Panc1 (cell line): ENCODE data around the gene BRK1. TPM values are rescaled to one million over a fixed set of nuclear protein-coding genes. Genes with fewer than 3 reads are reported as not detected.

ENCODE experiments used
- ATAC-seq: fragments of 200-7000 bp; cut with Tn5 transposase; 2 replicates; pipeline ENCODE4 v1.9.1; 2020; ENCODE audit warnings: mild to moderate bottlenecking, moderate library complexity
- BruUV-seq: library from RNA; stranded (reverse); fragments of 400-500 nt; replicated peaks from 2 replicates; lab custom pipeline; 2021; lab: Mats Ljungman, UMichigan
- CTCF ChIA-PET: fragments of 300-600 bp; sonication (Branson Sonifier 250); formaldehyde crosslinking; loops from one replicate; lab custom pipeline; 2022; ENCODE audit warnings: antibody characterized with exemption; lab: Charles Lee
- POLR2A ChIA-PET: fragments of 300-600 bp; sonication (Branson Sonifier 250); formaldehyde crosslinking; loops from one replicate; lab custom pipeline; 2022; ENCODE audit warnings: antibody characterized with exemption; lab: Charles Lee
- DNase-seq: peaks from one replicate; pipeline ENCODE4 v3.0.0-alpha.2; 2010; ENCODE audit warnings: low read depth, low spot score
- H3K27ac ChIP-seq: 2 replicates; pipeline ENCODE4 v1.5.1; 2011; ENCODE audit warnings: mild to moderate bottlenecking, low read length, inconsistent platforms
- H3K27me3 ChIP-seq: fragments of 200-500 bp; sonication (Bioruptor generic); 2 replicates; pipeline ENCODE4 v1.6.0; 2014; ENCODE audit warnings: low read length, inconsistent platforms; ENCODE audit not compliant: control insufficient read depth, insufficient read depth
- H3K36me3 ChIP-seq: fragments of 200-500 bp; sonication (Bioruptor generic); 2 replicates; pipeline ENCODE4 v1.5.1; 2014; ENCODE audit warnings: inconsistent platforms, mild to moderate bottlenecking, low read length, moderate library complexity; ENCODE audit not compliant: control insufficient read depth, insufficient read depth
- H3K4me1 ChIP-seq: 2 replicates; pipeline ENCODE4 v1.5.1; 2011; ENCODE audit warnings: inconsistent platforms, mild to moderate bottlenecking, low read length, moderate library complexity; ENCODE audit not compliant: control insufficient read depth, insufficient read depth
- H3K4me3 ChIP-seq, 2 experiments: 2 replicates each; pipeline ENCODE4 v1.5.1; 2011 to 2012; ENCODE audit warnings: low read depth in 2 of 2, low read length in 2 of 2, mild to moderate bottlenecking in 2 of 2, inconsistent platforms in 1 of 2, moderate library complexity in 1 of 2
- H3K9me3 ChIP-seq: fragments of 200-500 bp; sonication (Bioruptor generic); 2 replicates; pipeline ENCODE4 v1.5.1; 2014; ENCODE audit warnings: low read depth, mild to moderate bottlenecking, inconsistent platforms, low read length, moderate library complexity; ENCODE audit not compliant: control insufficient read depth, insufficient read depth
- CTCF ChIP-seq: fragments of 450-650 bp; IDR thresholded peaks from 2 replicates; pipeline ENCODE4 v1.5.1; 2017; ENCODE audit warnings: mild to moderate bottlenecking
- POLR2AphosphoS5 ChIP-seq: IDR thresholded peaks from 2 replicates; pipeline ENCODE4 v1.6.1; 2012; ENCODE audit warnings: mild to moderate bottlenecking, low read depth, low read length, moderate library complexity
- REST ChIP-seq, 2 experiments: IDR thresholded peaks; 2 replicates each; pipeline ENCODE4 v1.6.1; 2011 to 2012; ENCODE audit warnings: low read depth in 2 of 2, control low read depth in 1 of 2, low read length in 1 of 2, mild to moderate bottlenecking in 1 of 2, moderate library complexity in 1 of 2; ENCODE audit not compliant: insufficient read depth in 1 of 2
- SIN3A ChIP-seq: IDR thresholded peaks from 2 replicates; pipeline ENCODE4 v1.6.1; 2012; ENCODE audit warnings: low read depth, mild to moderate bottlenecking, low read length, moderate library complexity, borderline replicate concordance; ENCODE audit not compliant: insufficient read depth
- TCF7L2 ChIP-seq: IDR thresholded peaks from 2 replicates; pipeline ENCODE4 v1.6.1; 2011; ENCODE audit warnings: mild to moderate bottlenecking, low read depth, low read length, inconsistent platforms
- in situ Hi-C: cut with HindIII; loops from 2 replicates; pipeline ENCODE4 v1.10.0; 2016; ENCODE audit warnings: low sequenced_read_pairs, low pct_unique_long_range_greater_than_20kb
- intact Hi-C: fragments of 100-400 bp; cut with micrococcal nuclease; formaldehyde crosslinking; loops from one replicate; pipeline ENCODE4 v1.10.0; 2022; ENCODE audit not compliant: unreplicated experiment
- total RNA-seq: library from RNA; stranded (reverse); gene quantifications from one replicate; pipeline ENCODE4 v1.2.1, GENCODE V29; 2021; ENCODE audit not compliant: unreplicated experiment

BRK1 gene
- total RNA-seq, 1 experiment from 2014 or later: 81.9 TPM

GRCh38 chr3:10085738-10086137, 29.7 kb upstream of the BRK1 start:
- H3K4me3 ChIP-seq: no peak overlapping the region
- no peaks in the 10 kb centered on the region for H3K9me3 ChIP-seq
- H3K27me3 ChIP-seq: no peaks in the 10 kb centered on the region
- TF ChIP-seq SIN3A (no peak), POLR2AphosphoS5 (no peak)
- H3K4me1 ChIP-seq: no peaks in the 10 kb centered on the region
- no TSS peak for BruUV-seq
- no peaks in the 10 kb centered on the region; the same call in 1 of the 2 replicates for H3K36me3 ChIP-seq
- in situ Hi-C loops (no loop called here), intact Hi-C loops (no loop called here)
- no peak overlapping the region for H3K27ac ChIP-seq
- POLR2A ChIA-PET: interaction anchor here (0.5 kb wide), 1 partner anchor 271 kb away, joined by 5 read pairs; no protein-coding TSS in a partner anchor
- ATAC-seq: no peak
- CTCF ChIA-PET: no interaction called here
- no peak for DNase-seq

- Histone ChIP-seq H3K4me3 (no peak overlapping the region), H3K4me1 (no peaks in the 10 kb centered on the region), H3K9me3 (no peaks in the 10 kb centered on the region), H3K27me3 (no peaks in the 10 kb centered on the region), H3K27ac (no peak overlapping the region), H3K36me3 (no peaks in the 10 kb centered on the region; the same call in 1 of the 2 replicates)
- ChIA-PET CTCF (no interaction called here), POLR2A (no interaction called here)
- DNase-seq: no peak
- BruUV-seq: no TSS peak
- intact Hi-C loops (no loop called here), in situ Hi-C loops (no loop called here)
- ATAC-seq: no peak
- no peak for TF ChIP-seq TCF7L2
- TF ChIP-seq POLR2AphosphoS5: no peak
- TF ChIP-seq SIN3A: no peak
- no peak for TF ChIP-seq REST (IDR thresholded peaks at IDR 0.05; ENCODE audit: insufficient read depth in 1 of 2, low read depth in 2 of 2, low read length in 1 of 2)
- no peak for TF ChIP-seq CTCF
These were observed 27.2 kb upstream of the BRK1 start for GRCh38 chr3:10088256-10088655.

GRCh38 chr3:10090179-10090578, 25.3 kb upstream of the BRK1 start:
- Histone ChIP-seq H3K4me1 (no peaks in the 10 kb centered on the region), H3K9me3 (no peaks in the 10 kb centered on the region), H3K27ac (no peak overlapping the region), H3K36me3 (no peaks in the 10 kb centered on the region; the same call in 1 of the 2 replicates), H3K4me3 (no peak overlapping the region), H3K27me3 (no peaks in the 10 kb centered on the region)
- TF ChIP-seq SIN3A (no peak), CTCF (no peak), POLR2AphosphoS5 (no peak), REST (IDR thresholded peaks at IDR 0.05; ENCODE audit: insufficient read depth in 1 of 2, low read depth in 2 of 2, low read length in 1 of 2) (no peak), TCF7L2 (no peak)
- CTCF ChIA-PET: no interaction called here
- POLR2A ChIA-PET: no interaction called here
- DNase-seq: no peak
- in situ Hi-C loops (no loop called here), intact Hi-C loops (no loop called here)
- no TSS peak for BruUV-seq
- no peak for ATAC-seq
